ENCODE results near the gene CCDC88B.

GRCh38 chr11:64321533-64321932 lies 18.5 kb upstream of the CCDC88B start:
- TF ChIP-seq POLR2AphosphoS5 (IDR thresholded peaks at IDR 0.05; ENCODE audit: low read depth) (no peak), EZH2 (IDR thresholded peaks at IDR 0.05; ENCODE audit: low read depth, unreplicated experiment) (no peak), JUNB (IDR thresholded peaks at IDR 0.05; ENCODE audit: unreplicated experiment) (no peak), CTCF (conservative IDR thresholded peaks at IDR 0.05; ENCODE audit: low read depth in 2 of 2) (no peak), ZNF462 (CRISPR knock-in tag; IDR thresholded peaks at IDR 0.05) (no peak), CREB1 (CRISPR knock-in tag; IDR thresholded peaks at IDR 0.05; ENCODE audit: low read depth) (no peak), REST (IDR thresholded peaks at IDR 0.05; ENCODE audit: unreplicated experiment) (no peak), ETS1 (IDR thresholded peaks at IDR 0.05) (no peak), EZH2phosphoT487 (IDR thresholded peaks at IDR 0.05; ENCODE audit: unreplicated experiment) (no peak), STAT1 (IDR thresholded peaks at IDR 0.05; ENCODE audit: unreplicated experiment) (no peak), ZNF114 (CRISPR knock-in tag; IDR thresholded peaks at IDR 0.05) (no peak)
